HCT116 (cell line): ENCODE results near the gene TNRC6B.

ENCODE experiments used
- CEBPB ChIP-seq: IDR thresholded peaks from 2 replicates; pipeline ENCODE4 v1.6.1; 2012; ENCODE audit warnings: low read depth
- EZH2 ChIP-seq: fragments of 200-600 bp; sonication (generic); IDR thresholded peaks from 2 replicates; pipeline ENCODE4 v1.6.1; 2017; ENCODE audit warnings: antibody characterized with exemption, mixed run types
- EZH2phosphoT487 ChIP-seq: fragments of 200-600 bp; IDR thresholded peaks from 2 replicates; pipeline ENCODE4 v1.6.1; 2018; ENCODE audit warnings: antibody characterized with exemption, borderline replicate concordance
- POLR2A ChIP-seq: IDR thresholded peaks from 2 replicates; pipeline ENCODE4 v1.7.0; 2011; ENCODE audit warnings: borderline replicate concordance; ENCODE audit not compliant: insufficient read depth, insufficient read length; ENCODE audit errors: extremely low read depth
- POLR2AphosphoS5 ChIP-seq: IDR thresholded peaks from 2 replicates; pipeline ENCODE4 v1.6.1; 2011; ENCODE audit warnings: mild to moderate bottlenecking, low read depth, low read length, moderate library complexity
- TCF7L2 ChIP-seq: IDR thresholded peaks from 2 replicates; pipeline ENCODE4 v1.7.0; 2011; ENCODE audit warnings: borderline replicate concordance, inconsistent platforms; ENCODE audit not compliant: insufficient read depth, insufficient read length; ENCODE audit errors: extremely low read depth
- ZNF274 ChIP-seq: fragments of 200-500 bp; sonication (Bioruptor generic); IDR thresholded peaks from 2 replicates; pipeline ENCODE4 v1.6.1; 2014; ENCODE audit warnings: mild to moderate bottlenecking, low read depth, low read length, inconsistent platforms
- TF ChIP-seq, protein P1 (sequence below), 3 experiments: fragments of 200-600 bp in 1 of 3; sonication (generic) in 1 of 3; IDR thresholded peaks in 2 of 3; conservative IDR thresholded peaks in 1 of 3; 2 replicates each; pipeline ENCODE4 v1.5.1; 2012 to 2017; ENCODE audit warnings: low read depth in 2 of 3, low read length in 2 of 3, antibody characterized with exemption in 1 of 3, borderline replicate concordance in 1 of 3, control low read depth in 1 of 3, mild to moderate bottlenecking in 1 of 3, mixed read lengths in 1 of 3, mixed run types in 1 of 3, moderate library complexity in 1 of 3; ENCODE audit not compliant: insufficient read depth in 1 of 3
- TF ChIP-seq, protein P2 (sequence below): IDR thresholded peaks from 2 replicates; pipeline ENCODE4 v1.6.1; 2011; ENCODE audit warnings: mild to moderate bottlenecking, low read length, moderate library complexity; ENCODE audit not compliant: insufficient replicate concordance; ENCODE audit errors: extremely low read depth

DNA sequence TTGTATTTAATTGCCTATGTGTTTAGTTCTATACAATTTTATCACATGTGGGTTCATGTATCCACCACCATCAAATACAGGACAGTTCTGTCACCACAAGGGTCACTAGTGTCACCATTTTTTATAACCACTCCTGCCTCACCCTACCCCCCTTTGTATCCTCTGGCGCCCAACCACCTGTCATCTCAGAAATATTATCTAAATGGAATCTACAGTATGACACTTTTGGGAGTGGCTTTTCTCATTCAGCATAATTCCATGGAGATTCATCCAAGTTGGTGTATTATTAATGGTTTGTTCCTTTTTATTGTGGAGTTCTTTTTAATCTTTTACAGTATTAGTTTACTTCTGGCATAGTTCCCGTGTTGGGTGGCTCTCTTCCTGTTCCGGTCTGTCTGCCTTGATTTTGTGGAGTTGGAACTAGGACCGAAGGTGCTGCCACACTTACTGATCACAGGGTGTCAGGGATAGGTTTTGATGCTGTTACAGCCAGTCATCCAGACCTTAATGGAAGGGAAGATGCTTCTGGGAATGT, 58.5 kb downstream of the TNRC6B start:
- TF ChIP-seq, protein P1, sequence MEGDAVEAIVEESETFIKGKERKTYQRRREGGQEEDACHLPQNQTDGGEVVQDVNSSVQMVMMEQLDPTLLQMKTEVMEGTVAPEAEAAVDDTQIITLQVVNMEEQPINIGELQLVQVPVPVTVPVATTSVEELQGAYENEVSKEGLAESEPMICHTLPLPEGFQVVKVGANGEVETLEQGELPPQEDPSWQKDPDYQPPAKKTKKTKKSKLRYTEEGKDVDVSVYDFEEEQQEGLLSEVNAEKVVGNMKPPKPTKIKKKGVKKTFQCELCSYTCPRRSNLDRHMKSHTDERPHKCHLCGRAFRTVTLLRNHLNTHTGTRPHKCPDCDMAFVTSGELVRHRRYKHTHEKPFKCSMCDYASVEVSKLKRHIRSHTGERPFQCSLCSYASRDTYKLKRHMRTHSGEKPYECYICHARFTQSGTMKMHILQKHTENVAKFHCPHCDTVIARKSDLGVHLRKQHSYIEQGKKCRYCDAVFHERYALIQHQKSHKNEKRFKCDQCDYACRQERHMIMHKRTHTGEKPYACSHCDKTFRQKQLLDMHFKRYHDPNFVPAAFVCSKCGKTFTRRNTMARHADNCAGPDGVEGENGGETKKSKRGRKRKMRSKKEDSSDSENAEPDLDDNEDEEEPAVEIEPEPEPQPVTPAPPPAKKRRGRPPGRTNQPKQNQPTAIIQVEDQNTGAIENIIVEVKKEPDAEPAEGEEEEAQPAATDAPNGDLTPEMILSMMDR (IDR thresholded peaks at IDR 0.05 in 2 of 3, conservative IDR thresholded peaks at IDR 0.05 in 1 of 3; ENCODE audit: borderline replicate concordance in 1 of 3, insufficient read depth in 1 of 3, low read depth in 2 of 3, low read length in 2 of 3), result no peak
- TF ChIP-seq CEBPB (no peak), POLR2AphosphoS5 (no peak), EZH2 (no peak), EZH2phosphoT487 (no peak), TCF7L2 (no peak), POLR2A (no peak), ZNF274 (no peak)
- TF ChIP-seq, protein P2, sequence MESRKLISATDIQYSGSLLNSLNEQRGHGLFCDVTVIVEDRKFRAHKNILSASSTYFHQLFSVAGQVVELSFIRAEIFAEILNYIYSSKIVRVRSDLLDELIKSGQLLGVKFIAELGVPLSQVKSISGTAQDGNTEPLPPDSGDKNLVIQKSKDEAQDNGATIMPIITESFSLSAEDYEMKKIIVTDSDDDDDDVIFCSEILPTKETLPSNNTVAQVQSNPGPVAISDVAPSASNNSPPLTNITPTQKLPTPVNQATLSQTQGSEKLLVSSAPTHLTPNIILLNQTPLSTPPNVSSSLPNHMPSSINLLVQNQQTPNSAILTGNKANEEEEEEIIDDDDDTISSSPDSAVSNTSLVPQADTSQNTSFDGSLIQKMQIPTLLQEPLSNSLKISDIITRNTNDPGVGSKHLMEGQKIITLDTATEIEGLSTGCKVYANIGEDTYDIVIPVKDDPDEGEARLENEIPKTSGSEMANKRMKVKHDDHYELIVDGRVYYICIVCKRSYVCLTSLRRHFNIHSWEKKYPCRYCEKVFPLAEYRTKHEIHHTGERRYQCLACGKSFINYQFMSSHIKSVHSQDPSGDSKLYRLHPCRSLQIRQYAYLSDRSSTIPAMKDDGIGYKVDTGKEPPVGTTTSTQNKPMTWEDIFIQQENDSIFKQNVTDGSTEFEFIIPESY, result no peak
